ENCODE results near the gene SLC9A8.

Gene SLC9A8

GRCh38 chr20:49814057-49814694 lies 1.5 kb downstream of the SLC9A8 start:
- no peak for FAIRE-seq

- no peak for FAIRE-seq
Observed at GRCh38 chr20:49818816-49819215, 6.2 kb downstream of the SLC9A8 start.

- no peak for FAIRE-seq
Observed at GRCh38 chr20:49819702-49820101, 7.1 kb downstream of the SLC9A8 start.

DNA sequence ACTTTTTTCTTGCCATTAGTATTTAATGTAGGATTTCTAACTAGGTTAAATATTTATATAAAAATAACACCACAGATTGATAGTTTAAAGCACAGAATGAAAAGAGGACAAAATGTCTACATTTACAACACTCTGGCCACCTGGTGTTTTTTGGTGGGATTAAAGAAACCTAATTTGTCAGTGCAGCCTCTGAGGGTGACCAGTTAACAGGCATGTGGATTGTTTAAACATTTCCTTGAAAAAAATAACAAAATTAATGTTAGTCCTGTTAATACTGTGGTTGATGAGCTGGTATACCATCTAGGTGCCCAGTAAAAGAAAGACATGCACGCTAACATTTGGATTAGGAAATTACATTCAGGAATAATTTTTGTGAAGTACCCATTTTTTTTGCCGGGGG lies 8.8 kb downstream of the SLC9A8 start:
- no peak for FAIRE-seq

DNA sequence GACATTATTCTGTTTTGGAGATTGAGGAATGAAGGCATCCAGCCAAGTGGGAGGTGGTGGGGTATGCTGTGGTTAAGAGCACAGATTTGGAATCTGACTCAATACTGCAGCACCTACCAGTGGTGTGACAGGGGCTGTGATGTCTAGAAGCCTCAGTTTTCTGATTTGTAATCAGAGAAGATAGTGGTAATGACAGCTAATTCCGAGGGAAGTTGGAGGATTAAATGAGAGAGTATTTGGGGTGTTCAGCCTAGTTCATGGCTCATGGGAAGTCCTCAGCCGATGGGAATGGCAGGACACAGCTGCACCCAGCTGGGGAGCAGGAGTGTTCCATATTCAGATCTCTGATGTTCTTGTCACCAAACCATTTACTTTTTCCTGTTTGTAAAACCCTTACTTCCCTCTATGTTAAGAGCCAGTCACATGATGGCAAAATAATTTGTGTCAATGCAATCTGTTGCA lies 9.3 kb downstream of the SLC9A8 start:
- no peak for FAIRE-seq

DNA sequence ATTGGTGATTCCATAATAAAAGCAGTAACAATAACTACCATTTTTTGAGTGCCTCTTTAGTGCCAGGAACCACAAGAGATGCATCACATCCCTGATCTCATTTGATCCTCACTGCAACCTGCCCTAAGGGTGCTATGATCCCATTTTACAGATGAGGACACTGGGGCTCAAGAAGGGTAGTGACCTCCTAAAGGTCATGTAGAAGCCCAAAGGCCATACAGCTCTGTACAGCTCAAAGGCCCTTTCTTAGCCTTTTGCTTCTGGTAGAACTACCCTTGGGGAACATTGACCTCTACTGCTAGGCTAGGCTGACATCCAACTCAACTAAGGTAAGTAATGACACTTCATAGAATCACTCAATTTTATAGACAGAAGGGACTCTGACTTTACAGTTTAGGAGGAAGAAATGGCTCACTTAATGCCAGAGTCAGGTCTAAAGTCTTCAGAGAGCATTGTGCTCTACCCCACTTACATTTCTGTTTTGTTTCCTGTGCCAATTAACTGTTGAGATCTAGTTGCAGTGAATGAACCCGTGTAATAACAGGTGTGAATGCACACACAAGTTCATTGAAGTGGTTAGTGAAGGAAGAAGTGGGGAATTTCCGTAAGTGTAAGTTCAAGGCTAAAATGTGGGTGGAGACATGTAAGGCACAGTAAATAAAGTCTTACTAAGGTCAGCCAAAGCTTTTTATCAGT lies 10.7 kb downstream of the SLC9A8 start:
- no peak for FAIRE-seq

DNA sequence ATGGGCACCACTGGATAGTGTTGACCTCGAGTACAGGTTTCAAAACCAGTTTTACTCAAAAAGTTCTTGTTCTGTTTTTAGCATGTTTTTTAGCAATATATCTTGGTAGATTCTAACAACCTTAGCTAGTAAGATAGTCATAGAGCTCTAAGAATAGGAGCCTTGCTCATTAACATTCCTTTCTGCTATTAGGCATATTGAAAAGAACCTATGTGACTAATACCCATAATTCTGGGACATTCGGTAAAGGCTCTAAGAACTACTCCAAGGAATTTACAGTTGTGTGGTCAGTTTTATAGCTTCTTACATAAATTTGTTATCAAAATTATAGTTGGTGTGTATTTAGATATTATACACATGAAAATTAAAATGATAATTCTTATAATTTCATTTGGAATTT lies 11.6 kb downstream of the SLC9A8 start:
- no peak for FAIRE-seq

- no peak for FAIRE-seq
Observed at GRCh38 chr20:49825521-49826033, 12.9 kb downstream of the SLC9A8 start.

DNA sequence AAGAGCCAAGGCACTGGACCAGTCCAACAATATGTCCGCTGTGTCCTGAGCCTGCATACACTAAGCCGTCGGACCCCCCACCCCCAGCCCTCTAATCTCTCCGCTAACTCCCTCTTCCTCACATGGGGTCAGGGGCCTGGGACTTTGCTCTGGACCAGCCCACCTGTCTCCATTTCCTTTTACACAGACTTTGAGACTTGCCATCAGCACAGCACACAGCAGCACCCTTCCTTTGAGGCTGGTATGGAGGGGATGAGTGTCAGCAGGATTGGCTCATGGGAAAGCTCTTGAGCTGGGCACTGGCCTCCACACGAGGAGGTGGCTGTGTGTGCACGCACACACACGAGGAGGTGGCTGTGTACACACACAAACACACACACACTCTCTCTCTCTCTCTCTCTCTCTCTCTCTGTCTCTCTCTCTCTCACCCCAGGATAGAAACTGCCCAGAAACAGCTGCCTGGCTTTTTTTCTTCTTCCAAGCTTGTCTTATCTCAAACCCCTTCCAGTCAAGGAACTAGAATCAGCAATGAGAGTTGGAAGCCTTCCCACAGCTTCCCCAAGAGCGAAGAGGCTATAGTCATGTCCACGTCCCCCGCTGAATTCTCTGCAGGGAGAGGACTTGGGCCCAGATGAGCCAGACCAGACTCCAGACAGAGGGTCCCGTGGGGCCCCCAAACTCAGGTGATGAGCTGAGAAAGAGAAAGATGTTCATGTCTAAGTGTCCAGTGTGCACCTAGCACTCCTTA lies 18.6 kb downstream of the SLC9A8 start:
- FAIRE-seq = no peak

DNA sequence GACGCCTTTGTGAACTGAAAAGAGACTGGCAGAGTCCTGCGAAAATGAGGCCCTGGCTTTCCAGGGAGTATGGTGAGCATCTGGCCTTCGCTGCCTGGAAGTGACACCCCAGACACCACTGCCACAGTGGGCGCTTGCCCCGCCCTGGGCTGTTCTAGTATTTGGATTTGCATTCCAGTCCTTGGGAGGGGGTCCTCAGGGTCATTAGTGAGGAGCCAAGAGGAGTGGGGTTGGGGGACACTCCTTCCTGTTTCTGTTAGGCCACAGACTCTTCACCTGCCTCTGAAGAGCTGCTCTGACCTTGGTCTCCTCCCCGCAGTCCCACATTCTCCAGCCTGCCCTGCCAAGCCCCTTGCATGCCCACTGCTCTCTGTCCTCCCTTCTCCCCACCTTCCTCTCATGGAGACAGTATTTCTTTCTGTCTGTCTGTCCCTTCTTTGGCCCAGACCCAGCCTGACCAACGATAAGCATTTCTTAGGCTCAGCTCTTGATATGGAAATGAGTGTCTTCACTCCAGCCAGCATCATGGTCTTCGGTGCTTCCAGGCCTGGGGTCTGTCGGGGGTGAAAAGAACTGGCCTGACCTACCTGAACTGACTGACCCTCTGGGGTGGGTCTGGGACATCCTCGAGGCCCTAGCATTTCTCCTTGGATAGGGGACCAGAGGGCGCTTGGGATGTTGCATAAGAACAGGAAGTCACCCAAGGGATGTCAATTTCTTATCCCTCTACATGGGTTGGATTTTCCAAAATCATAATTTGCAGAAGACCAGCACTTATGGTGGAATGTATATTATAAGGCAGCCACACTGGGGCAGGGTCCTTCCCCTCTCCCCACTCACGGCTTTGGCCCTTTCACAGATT lies 19.4 kb downstream of the SLC9A8 start:
- FAIRE-seq = no peak

GRCh38 chr20:49832632-49833327 lies 20.2 kb downstream of the SLC9A8 start:
- no peak for FAIRE-seq

DNA sequence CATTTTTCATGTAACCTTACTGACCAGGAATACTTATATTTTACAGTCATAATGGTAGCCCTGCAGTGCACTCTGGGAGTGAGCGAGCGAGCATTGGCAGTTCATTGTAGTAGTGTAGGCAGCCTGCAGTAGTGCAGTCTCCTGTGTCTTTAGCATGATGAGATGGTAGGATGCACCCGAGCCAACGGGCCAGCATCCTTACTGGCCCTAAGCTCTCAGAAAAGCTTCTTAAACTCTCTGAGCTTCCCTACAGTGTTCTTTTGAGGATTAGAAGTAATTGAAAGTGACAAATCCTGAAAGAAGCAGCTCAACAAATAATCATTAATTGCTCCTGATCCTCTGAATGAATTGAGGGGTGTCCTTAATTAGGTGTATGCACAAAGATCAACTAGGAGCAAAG lies 20.9 kb downstream of the SLC9A8 start:
- FAIRE-seq = no peak

GRCh38 chr20:49835031-49835430 lies 22.4 kb downstream of the SLC9A8 start:
- no peak for FAIRE-seq

GRCh38 chr20:49838546-49838945 lies 25.9 kb downstream of the SLC9A8 start:
- FAIRE-seq = no peak

DNA sequence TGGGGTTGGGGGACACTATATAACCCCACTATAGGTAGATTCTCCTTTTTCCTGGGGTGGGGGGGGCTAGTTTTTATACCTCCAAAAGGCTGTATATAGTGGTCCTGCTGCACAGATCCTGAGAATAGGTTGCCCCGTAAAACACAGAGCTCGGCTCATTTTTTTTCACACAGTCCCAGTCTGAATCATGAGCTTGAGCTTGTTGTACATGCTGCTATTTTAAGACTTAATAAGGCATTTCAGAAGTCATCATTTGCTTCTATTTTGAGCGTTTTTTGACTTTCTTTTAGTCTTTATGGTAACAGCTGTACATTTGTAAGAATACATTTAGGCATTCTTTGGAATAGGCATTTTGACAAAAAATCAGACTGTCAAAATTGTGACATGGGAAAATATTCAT lies 30.5 kb downstream of the SLC9A8 start:
- no peak for FAIRE-seq

GRCh38 chr20:49843770-49844380 lies 31.2 kb downstream of the SLC9A8 start:
- no peak for FAIRE-seq

DNA sequence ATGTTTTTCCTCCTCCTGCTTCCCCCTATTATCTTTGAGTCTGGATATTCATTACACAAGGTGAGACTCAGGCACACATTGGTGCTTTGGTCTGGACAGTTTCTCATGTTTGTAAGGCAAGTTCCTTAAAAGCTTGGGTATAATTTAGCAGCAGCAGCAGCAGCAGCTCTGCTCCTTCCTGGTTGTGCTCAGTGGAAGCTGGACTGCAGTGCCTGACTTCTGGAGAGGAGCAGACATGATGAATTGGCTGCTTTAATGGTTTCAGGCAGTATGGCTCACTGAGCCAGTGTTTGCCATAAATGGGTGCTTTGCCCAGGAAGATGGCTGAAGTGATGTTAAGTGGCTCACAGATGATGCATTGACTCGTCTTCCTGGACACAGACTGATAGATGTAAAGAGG lies 32.4 kb downstream of the SLC9A8 start:
- FAIRE-seq = no peak

- FAIRE-seq = no peak
Observed at GRCh38 chr20:49846206-49846807, 33.7 kb downstream of the SLC9A8 start.

GRCh38 chr20:49850463-49851230 lies 38.0 kb downstream of the SLC9A8 start:
- FAIRE-seq = no peak

- no peak for FAIRE-seq
Observed at GRCh38 chr20:49851231-49851705, 38.6 kb downstream of the SLC9A8 start.

All from colon (tissue), 2 donors.